ENCODE data around the gene COX7A1.
"Not testable (repeated sequence)": the region's sequence is repeated elsewhere in the genome, so short reads cannot be mapped to it uniquely, and the experiment has no call there.

COX7A1 gene

DNA sequence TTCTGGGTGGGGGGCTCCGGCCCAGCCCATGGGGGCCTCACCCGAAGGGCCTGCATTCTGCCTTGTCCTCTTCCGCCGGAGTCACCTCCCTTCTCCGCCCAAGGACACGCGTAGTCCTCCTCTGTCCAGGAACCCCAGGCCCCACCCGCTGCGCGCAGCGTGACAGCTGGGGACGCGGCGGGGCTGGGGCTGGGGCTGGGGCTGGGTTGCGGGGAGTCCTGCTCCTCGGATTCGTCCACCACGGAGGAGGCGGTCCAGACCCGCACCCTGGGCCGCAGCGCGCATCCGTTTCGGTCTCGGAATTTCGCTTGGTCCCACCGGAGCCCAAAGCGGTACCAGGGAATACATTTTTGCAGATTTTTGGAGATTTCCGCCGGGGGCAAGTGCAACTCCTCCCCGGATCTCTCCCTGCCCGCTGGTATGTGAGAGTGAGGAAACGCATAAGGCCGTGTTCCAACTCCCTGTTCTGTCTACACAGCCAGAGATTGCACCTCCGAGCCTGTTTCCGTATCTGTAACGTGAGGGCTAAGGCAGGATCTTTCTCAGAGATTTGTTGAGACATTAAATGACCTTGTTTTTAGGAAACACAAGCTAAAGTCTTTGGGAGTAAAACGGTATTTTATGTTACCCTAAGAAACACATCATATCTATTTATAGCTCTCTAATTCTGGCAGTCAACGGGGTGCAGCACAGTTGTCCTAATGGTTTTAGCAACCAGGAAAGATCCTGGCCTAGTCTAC lies at the start of gene COX7A1:
COX7A1 (minus strand) TSS at position 96 of the 740 bp plus-strand sequence; CDS start at position 56, 40 bp downstream.
- H3K27me3 ChIP-seq (replicated peaks; ENCODE audit: control insufficient read depth, insufficient read depth, low read length), result no peaks in the 10 kb centered on the region
- no peak within 1 kb of the TSS for H3K4me3 ChIP-seq (replicated peaks; ENCODE audit: low read depth, low read length)
- no peak for DNase-seq (ENCODE audit: extremely low read depth, insufficient read length)
- TF ChIP-seq CTCF (IDR thresholded peaks at IDR 0.05; ENCODE audit: insufficient read depth, low read length, poor library complexity, severe bottlenecking), result no peak
- H3K36me3 ChIP-seq (ENCODE audit: control insufficient read depth, insufficient read depth, low read length), result peaks cover 23% of the 10 kb centered on the region

DNA sequence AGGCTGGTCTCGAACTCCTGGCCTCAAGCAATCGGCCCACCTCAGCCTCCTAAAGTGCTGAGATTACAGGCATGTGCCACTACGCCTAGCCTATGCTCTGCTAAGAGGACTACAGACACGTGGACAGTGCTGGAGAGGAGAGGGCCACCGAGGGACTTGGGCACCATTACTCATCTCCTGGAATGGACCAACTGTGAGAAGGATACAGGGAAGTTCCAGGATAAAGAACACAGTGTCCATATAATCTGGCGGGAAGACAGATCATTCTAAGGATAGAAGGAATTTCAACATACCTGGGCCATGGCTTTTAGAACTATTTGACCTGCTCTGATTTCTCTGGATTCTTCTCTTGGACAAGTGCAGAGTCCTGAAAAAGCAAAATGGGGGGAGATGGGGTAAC lies 49.4 kb upstream of the COX7A1 start:
- no peak for DNase-seq (ENCODE audit: extremely low read depth, insufficient read length)
- Histone ChIP-seq H3K4me3 (replicated peaks; ENCODE audit: low read depth, low read length) (no peak overlapping the region), H3K27me3 (replicated peaks; ENCODE audit: control insufficient read depth, insufficient read depth, low read length) (no peaks in the 10 kb centered on the region), H3K36me3 (ENCODE audit: control insufficient read depth, insufficient read depth, low read length) (no peaks in the 10 kb centered on the region)
- TF ChIP-seq CTCF (IDR thresholded peaks at IDR 0.05; ENCODE audit: insufficient read depth, low read length, poor library complexity, severe bottlenecking), result no peak

- no peak for TF ChIP-seq CTCF (IDR thresholded peaks at IDR 0.05; ENCODE audit: insufficient read depth, low read length, poor library complexity, severe bottlenecking)
- Histone ChIP-seq H3K36me3 (ENCODE audit: control insufficient read depth, insufficient read depth, low read length) (no peaks in the 10 kb centered on the region), H3K4me3 (replicated peaks; ENCODE audit: low read depth, low read length) (no peak overlapping the region), H3K27me3 (replicated peaks; ENCODE audit: control insufficient read depth, insufficient read depth, low read length) (no peaks in the 10 kb centered on the region)
- DNase-seq (ENCODE audit: extremely low read depth, insufficient read length), result no peak
Measured at GRCh38 chr19:36198119-36198518, 45.9 kb upstream of the COX7A1 start.

DNA sequence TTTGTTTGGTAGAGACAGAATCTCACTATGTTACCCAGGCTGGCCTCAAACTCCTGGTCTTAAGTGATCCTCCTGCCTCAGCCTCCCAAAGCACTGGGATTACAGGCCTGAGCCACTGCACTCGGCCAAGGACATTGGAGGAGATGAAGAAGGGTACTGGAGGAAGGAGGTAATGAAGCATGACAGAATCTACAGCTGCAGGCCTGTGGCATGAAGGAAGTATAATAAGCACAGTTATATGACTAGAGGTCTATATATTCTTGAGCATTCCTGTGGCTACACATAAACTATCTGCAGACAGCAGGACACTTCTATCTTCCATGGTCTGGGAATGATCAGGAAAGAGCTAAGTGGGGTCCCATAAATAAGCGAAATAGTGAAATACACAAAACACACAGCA lies 44.0 kb upstream of the COX7A1 start:
- no peak for TF ChIP-seq CTCF (IDR thresholded peaks at IDR 0.05; ENCODE audit: insufficient read depth, low read length, poor library complexity, severe bottlenecking)
- no peak overlapping the region for H3K4me3 ChIP-seq (replicated peaks; ENCODE audit: low read depth, low read length)
- H3K27me3 ChIP-seq (replicated peaks; ENCODE audit: control insufficient read depth, insufficient read depth, low read length), result no peaks in the 10 kb centered on the region
- DNase-seq (ENCODE audit: extremely low read depth, insufficient read length), result peak; percentile 45
- no peaks in the 10 kb centered on the region for H3K36me3 ChIP-seq (ENCODE audit: control insufficient read depth, insufficient read depth, low read length)

DNA sequence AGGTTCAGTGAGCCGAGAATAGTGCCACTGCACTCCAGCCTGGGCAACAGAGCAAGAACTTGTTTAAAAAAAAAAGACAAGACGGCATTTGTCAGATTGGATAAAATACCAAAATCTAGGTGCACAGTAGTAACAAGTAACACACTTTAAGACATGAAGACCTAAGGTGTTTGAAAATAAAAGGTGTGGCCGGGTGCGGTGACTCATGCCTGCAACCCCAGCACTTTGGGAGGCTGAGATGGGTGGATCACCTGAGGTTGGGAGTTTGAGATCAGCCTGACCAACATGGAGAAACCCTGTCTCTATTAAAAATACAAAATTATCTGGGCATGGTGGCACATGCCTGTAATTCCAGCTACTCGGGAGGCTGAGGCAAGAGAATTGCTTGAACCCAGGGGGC lies 34.5 kb upstream of the COX7A1 start:
- not testable (repeated sequence) for H3K36me3 ChIP-seq (ENCODE audit: control insufficient read depth, insufficient read depth, low read length); DNase-seq (ENCODE audit: extremely low read depth, insufficient read length); H3K4me3 ChIP-seq (replicated peaks; ENCODE audit: low read depth, low read length); H3K27me3 ChIP-seq (replicated peaks; ENCODE audit: control insufficient read depth, insufficient read depth, low read length)

GRCh38 chr19:36183245-36183628 lies 31.0 kb upstream of the COX7A1 start:
- no peaks in the 10 kb centered on the region for H3K27me3 ChIP-seq (replicated peaks; ENCODE audit: control insufficient read depth, insufficient read depth, low read length)
- no peak for TF ChIP-seq CTCF (IDR thresholded peaks at IDR 0.05; ENCODE audit: insufficient read depth, low read length, poor library complexity, severe bottlenecking)
- no peak for DNase-seq (ENCODE audit: extremely low read depth, insufficient read length)
- H3K4me3 ChIP-seq (replicated peaks; ENCODE audit: low read depth, low read length), result no peak overlapping the region
- no peaks in the 10 kb centered on the region for H3K36me3 ChIP-seq (ENCODE audit: control insufficient read depth, insufficient read depth, low read length)
